Activated T-helper 1 cell treated with anti-CD3 and anti-CD28 coated beads, Interleukin-12 subunit alpha, Interleukin-12 subunit beta, Interleukin-2, Interleukin-4 antibody, amounts not matched to agents 30 ng/mL and 10 ng/mL and 1 ng/mL, durations not matched to agents 14 hours and 24 hours and 36 hours (primary cell): ENCODE data around the gene FSHR. TPM values are rescaled to one million over a fixed set of nuclear protein-coding genes. Genes with fewer than 3 reads are reported as not detected.

Source experiments
- DNase-seq: peaks from one replicate; pipeline ENCODE4 v3.0.0; 2021; ENCODE audit warnings: low spot score
- H3K27ac Mint-ChIP-seq: one replicate; pipeline ENCODE4 v1.8.0; 2021; ENCODE audit warnings: mild to moderate bottlenecking, mixed read lengths
- H3K27me3 Mint-ChIP-seq: one replicate; pipeline ENCODE4 v1.8.0; 2022; ENCODE audit warnings: mild to moderate bottlenecking, moderate library complexity, mixed read lengths; ENCODE audit not compliant: insufficient read depth
- H3K36me3 Mint-ChIP-seq: one replicate; pipeline ENCODE4 v1.8.0; 2021; ENCODE audit warnings: low read depth, mixed read lengths
- H3K4me1 Mint-ChIP-seq: one replicate; pipeline ENCODE4 v1.8.0; 2021; ENCODE audit warnings: low read depth, mixed read lengths
- H3K4me3 Mint-ChIP-seq: one replicate; pipeline ENCODE4 v1.8.0; 2021; ENCODE audit warnings: mild to moderate bottlenecking, moderate library complexity, mixed read lengths
- H3K9me3 Mint-ChIP-seq: one replicate; pipeline ENCODE4 v1.8.0; 2021; ENCODE audit warnings: mixed read lengths
- intact Hi-C: fragments of 100-400 bp; cut with micrococcal nuclease; formaldehyde crosslinking; loops from one replicate; pipeline ENCODE4 v1.15.1; 2024
- total RNA-seq: library from RNA; stranded (reverse); gene quantifications from 2 replicates; pipeline ENCODE4 v1.2.3, GENCODE V29; 2022

FSHR gene
- total RNA-seq, 1 donor from 2014 or later: not detected

GRCh38 chr2:49002750-49003149 lies 151.6 kb downstream of the FSHR start:
- intact Hi-C loops: no loop called here

DNA sequence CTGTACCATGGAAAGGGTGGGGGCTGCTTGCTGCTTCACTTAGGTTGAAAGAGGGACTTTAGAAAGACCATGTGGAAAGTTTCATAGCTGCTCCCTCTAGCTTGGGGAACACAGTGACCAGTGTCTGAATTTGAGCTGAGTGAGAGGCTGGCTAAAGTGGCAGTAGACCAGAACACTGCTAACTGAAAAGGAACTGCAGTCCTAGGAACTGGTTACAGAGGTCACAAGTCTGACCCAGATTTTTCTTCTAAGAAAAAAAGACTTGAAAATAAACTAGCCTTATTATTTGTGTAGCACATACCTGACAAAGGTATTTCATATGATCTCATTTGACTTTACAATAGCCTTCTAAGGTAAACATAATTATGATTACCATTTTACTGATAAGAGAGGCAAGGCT lies 153.6 kb downstream of the FSHR start:
- Mint-ChIP-seq H3K9me3 (no peaks in the 10 kb centered on the region), H3K36me3 (no peaks in the 10 kb centered on the region), H3K4me1 (no peaks in the 10 kb centered on the region), H3K4me3 (no peak overlapping the region), H3K27me3 (no peaks in the 10 kb centered on the region), H3K27ac (no peak overlapping the region)
- DNase-seq: no peak
- intact Hi-C loops: no loop called here

More at GRCh38 chr2:49002750-49003149, 151.6 kb downstream of the FSHR start:
- Mint-ChIP-seq H3K27ac (no peak overlapping the region), H3K9me3 (no peaks in the 10 kb centered on the region), H3K4me3 (no peak overlapping the region), H3K4me1 (no peaks in the 10 kb centered on the region), H3K36me3 (no peaks in the 10 kb centered on the region), H3K27me3 (no peaks in the 10 kb centered on the region)
- DNase-seq: no peak

DNA sequence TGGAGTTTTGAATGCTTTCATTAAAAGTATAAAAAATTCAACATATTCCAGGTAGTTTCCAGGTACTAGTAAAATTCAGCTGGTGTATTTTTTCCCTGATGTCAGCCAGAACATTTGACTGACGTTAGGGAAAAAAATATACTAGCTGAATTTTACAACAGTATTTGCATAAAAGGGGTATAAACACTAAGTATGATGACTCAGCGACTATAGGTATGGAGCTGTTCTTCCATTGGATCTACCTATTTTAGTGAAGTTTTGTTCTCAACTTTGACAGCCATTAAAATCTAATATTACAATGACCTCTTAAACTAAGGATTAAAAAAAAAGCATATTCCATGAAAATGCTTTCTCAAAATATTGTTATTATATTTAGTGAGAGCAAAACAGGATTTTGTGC lies 155.9 kb downstream of the FSHR start:
- Mint-ChIP-seq H3K36me3 (no peaks in the 10 kb centered on the region), H3K9me3 (no peaks in the 10 kb centered on the region), H3K27ac (no peak overlapping the region), H3K4me3 (no peak overlapping the region), H3K4me1 (no peaks in the 10 kb centered on the region), H3K27me3 (no peaks in the 10 kb centered on the region)
- no peak for DNase-seq
- intact Hi-C loops: no loop called here

- Mint-ChIP-seq H3K9me3 (no peaks in the 10 kb centered on the region), H3K27ac (no peak overlapping the region), H3K36me3 (no peaks in the 10 kb centered on the region), H3K4me1 (no peaks in the 10 kb centered on the region), H3K4me3 (no peak overlapping the region), H3K27me3 (no peaks in the 10 kb centered on the region)
- intact Hi-C loops: no loop called here
- no peak for DNase-seq
Observed at GRCh38 chr2:48993576-48993975, 160.7 kb downstream of the FSHR start.

- H3K4me3 Mint-ChIP-seq: no peak overlapping the region
- intact Hi-C loops: no loop called here
- no peaks in the 10 kb centered on the region for H3K27me3 Mint-ChIP-seq
- no peaks in the 10 kb centered on the region for H3K36me3 Mint-ChIP-seq
- DNase-seq: no peak
- no peaks in the 10 kb centered on the region for H3K9me3 Mint-ChIP-seq
- no peaks in the 10 kb centered on the region for H3K4me1 Mint-ChIP-seq
- H3K27ac Mint-ChIP-seq: no peak overlapping the region
Observed at GRCh38 chr2:48991415-48992131, 162.7 kb downstream of the FSHR start.

- Mint-ChIP-seq H3K4me3 (no peak overlapping the region), H3K4me1 (no peaks in the 10 kb centered on the region), H3K36me3 (no peaks in the 10 kb centered on the region), H3K27me3 (peaks cover 3% of the 10 kb centered on the region), H3K9me3 (no peaks in the 10 kb centered on the region), H3K27ac (no peak overlapping the region)
- intact Hi-C loops: no loop called here
- DNase-seq: no peak
Observed at GRCh38 chr2:48984922-48985321, 169.4 kb downstream of the FSHR start.

DNA sequence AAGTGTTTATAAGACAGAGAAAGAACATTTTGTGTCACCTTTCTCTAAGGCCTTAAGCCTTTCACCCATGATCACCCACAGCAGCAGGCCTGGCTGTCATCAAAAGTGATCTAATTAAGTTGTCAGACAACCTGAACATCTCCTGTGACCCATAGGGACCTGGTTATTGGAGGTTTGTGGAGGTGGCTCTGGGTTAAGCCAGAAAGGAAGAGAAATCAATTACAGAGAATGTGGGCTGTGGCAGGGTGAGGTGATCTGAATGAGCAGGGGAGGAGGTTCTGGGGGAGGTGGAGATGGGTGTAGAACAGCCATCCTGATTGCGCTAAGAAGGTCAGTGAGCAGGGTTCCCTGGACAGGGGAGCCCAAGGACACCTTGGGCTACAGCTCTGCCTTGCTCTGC lies 170.8 kb downstream of the FSHR start:
- Mint-ChIP-seq H3K27ac (no peak overlapping the region), H3K4me1 (no peaks in the 10 kb centered on the region)
- intact Hi-C loops: no loop called here

GRCh38 chr2:48982887-48983435 lies 171.4 kb downstream of the FSHR start:
- intact Hi-C loops: no loop called here
- H3K4me1 Mint-ChIP-seq: no peaks in the 10 kb centered on the region

More for the DNA sequence above, 170.8 kb downstream of the FSHR start:
- Mint-ChIP-seq H3K4me3 (no peak overlapping the region), H3K36me3 (no peaks in the 10 kb centered on the region), H3K9me3 (no peaks in the 10 kb centered on the region), H3K27me3 (peaks cover 3% of the 10 kb centered on the region)
- no peak for DNase-seq

GRCh38 chr2:48980846-48981245 lies 173.5 kb downstream of the FSHR start:
- H3K4me1 Mint-ChIP-seq: no peaks in the 10 kb centered on the region
- intact Hi-C loops: no loop called here
- DNase-seq: no peak
- no peak overlapping the region for H3K4me3 Mint-ChIP-seq
- no peak overlapping the region for H3K27ac Mint-ChIP-seq
- H3K27me3 Mint-ChIP-seq: peaks cover 6% of the 10 kb centered on the region
- H3K9me3 Mint-ChIP-seq: no peaks in the 10 kb centered on the region
- H3K36me3 Mint-ChIP-seq: no peaks in the 10 kb centered on the region

More at GRCh38 chr2:48982887-48983435, 171.4 kb downstream of the FSHR start:
- Mint-ChIP-seq H3K36me3 (no peaks in the 10 kb centered on the region), H3K27ac (no peak overlapping the region), H3K9me3 (no peaks in the 10 kb centered on the region), H3K27me3 (peaks cover 3% of the 10 kb centered on the region), H3K4me3 (no peak overlapping the region)
- no peak for DNase-seq

DNA sequence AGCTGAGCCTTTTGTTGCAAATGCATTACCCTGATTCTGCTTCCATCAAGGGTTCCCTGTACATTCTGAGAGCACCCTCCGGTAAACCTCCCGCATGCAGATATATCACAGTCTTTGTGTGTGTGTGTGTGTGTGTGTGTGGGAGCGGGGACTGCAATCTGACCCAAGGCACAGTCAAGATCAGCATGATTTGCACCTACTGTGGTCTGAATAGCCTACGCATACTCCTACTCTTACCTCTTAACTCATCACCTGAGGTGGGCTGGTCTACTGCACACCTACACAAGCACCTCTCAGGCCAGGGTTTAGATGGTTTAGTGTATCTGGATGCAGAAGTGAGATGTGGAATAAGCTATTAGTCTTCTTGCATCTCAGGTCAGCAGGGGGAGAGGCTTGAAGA lies 174.6 kb downstream of the FSHR start:
- Mint-ChIP-seq H3K27me3 (peaks cover 6% of the 10 kb centered on the region), H3K9me3 (no peaks in the 10 kb centered on the region), H3K4me3 (no peak overlapping the region), H3K4me1 (no peaks in the 10 kb centered on the region), H3K36me3 (no peaks in the 10 kb centered on the region), H3K27ac (no peak overlapping the region)
- no peak for DNase-seq
- intact Hi-C loops: no loop called here

GRCh38 chr2:48978131-48978530 lies 176.2 kb downstream of the FSHR start:
- Mint-ChIP-seq H3K4me1 (no peaks in the 10 kb centered on the region), H3K36me3 (no peaks in the 10 kb centered on the region), H3K27me3 (peaks cover 6% of the 10 kb centered on the region), H3K27ac (no peak overlapping the region), H3K9me3 (no peaks in the 10 kb centered on the region), H3K4me3 (no peak overlapping the region)
- intact Hi-C loops: no loop called here
- no peak for DNase-seq

DNA sequence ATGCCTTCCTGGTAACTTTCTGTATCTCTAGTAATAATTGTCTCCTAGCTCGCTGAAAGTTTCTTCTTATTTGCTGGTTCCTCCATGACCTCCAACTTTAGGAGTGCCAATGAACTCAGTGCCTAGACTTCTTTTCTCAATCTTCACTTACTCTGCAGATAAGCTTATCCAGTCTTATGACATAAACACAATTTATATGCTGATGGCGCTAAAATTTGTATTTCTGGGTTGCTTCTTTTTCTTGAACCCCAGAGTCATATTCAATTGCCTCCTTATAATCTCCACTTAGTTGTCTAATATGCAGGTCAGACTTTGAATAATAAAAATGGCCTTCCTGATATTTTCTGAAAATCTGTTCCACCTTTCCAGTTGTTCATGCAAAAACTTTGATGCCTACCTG lies 182.5 kb downstream of the FSHR start:
- Mint-ChIP-seq H3K4me1 (no peaks in the 10 kb centered on the region), H3K9me3 (no peaks in the 10 kb centered on the region), H3K36me3 (no peaks in the 10 kb centered on the region), H3K27me3 (peaks cover 3% of the 10 kb centered on the region), H3K27ac (no peak overlapping the region), H3K4me3 (no peak overlapping the region)
- intact Hi-C loops: no loop called here
- no peak for DNase-seq

GRCh38 chr2:48968011-48968410 lies 186.3 kb downstream of the FSHR start:
- no peaks in the 10 kb centered on the region for H3K4me1 Mint-ChIP-seq
- H3K27ac Mint-ChIP-seq: no peak overlapping the region
- intact Hi-C loops: no loop called here
- no peak for DNase-seq
- H3K4me3 Mint-ChIP-seq: no peak overlapping the region
- H3K36me3 Mint-ChIP-seq: no peaks in the 10 kb centered on the region
- no peaks in the 10 kb centered on the region for H3K27me3 Mint-ChIP-seq
- H3K9me3 Mint-ChIP-seq: no peaks in the 10 kb centered on the region

- no peak overlapping the region for H3K4me3 Mint-ChIP-seq
- no peaks in the 10 kb centered on the region for H3K4me1 Mint-ChIP-seq
- intact Hi-C loops: no loop called here
- no peak overlapping the region for H3K27ac Mint-ChIP-seq
- no peaks in the 10 kb centered on the region for H3K36me3 Mint-ChIP-seq
- no peak for DNase-seq
- no peaks in the 10 kb centered on the region for H3K9me3 Mint-ChIP-seq
- H3K27me3 Mint-ChIP-seq: no peaks in the 10 kb centered on the region
Observed at GRCh38 chr2:48965204-48965603, 189.1 kb downstream of the FSHR start.
